ENCODE results near the gene MBD1. TPM values are rescaled to one million over a fixed set of nuclear protein-coding genes. Genes with fewer than 3 reads are reported as not detected.
"Not testable (repeated sequence)": the region's sequence is repeated elsewhere in the genome, so short reads cannot be mapped to it uniquely, and the experiment has no call there.

The MBD1 gene
- total RNA-seq, 2 donors from 2014 or later, result 54.2 to 92.3 TPM

- Histone ChIP-seq H3K27ac (no peak overlapping the region), H3K9ac (ENCODE audit: low read depth in 2 of 2, low read length in 2 of 2) (no peak overlapping the region), H3K4me1 (no peaks in the 10 kb centered on the region), H3K9me3 (no peaks in the 10 kb centered on the region), H3K4me3 (no peak overlapping the region), H3K27me3 (no peaks in the 10 kb centered on the region), H3K36me3 (no peaks in the 10 kb centered on the region)
- TF ChIP-seq CTCF (IDR thresholded peaks at IDR 0.05), result no peak
- intact Hi-C loops (cut with DNase I), result no loop called here
- DNase-seq, result no peak
These were observed 32.6 kb upstream of the MBD1 start for GRCh38 chr18:50313873-50314460.

GRCh38 chr18:50313031-50313607 lies 31.8 kb upstream of the MBD1 start:
- Histone ChIP-seq H3K9ac (ENCODE audit: low read depth in 2 of 2, low read length in 2 of 2) (no peak overlapping the region), H3K9me3 (no peaks in the 10 kb centered on the region), H3K4me1 (no peaks in the 10 kb centered on the region), H3K36me3 (no peaks in the 10 kb centered on the region), H3K4me3 (no peak overlapping the region), H3K27me3 (no peaks in the 10 kb centered on the region), H3K27ac (no peak overlapping the region)
- no peak for TF ChIP-seq CTCF (IDR thresholded peaks at IDR 0.05)
- DNase-seq, result no peak
- intact Hi-C loops (cut with DNase I), result no loop called here

- Histone ChIP-seq H3K27me3 (no peaks in the 10 kb centered on the region), H3K9me3 (no peaks in the 10 kb centered on the region), H3K36me3 (no peaks in the 10 kb centered on the region), H3K4me1 (no peaks in the 10 kb centered on the region), H3K4me3 (no peak overlapping the region), H3K27ac (no peak overlapping the region), H3K9ac (ENCODE audit: low read depth in 2 of 2, low read length in 2 of 2) (no peak overlapping the region)
- no peak for TF ChIP-seq CTCF (IDR thresholded peaks at IDR 0.05)
- no peak for DNase-seq
- intact Hi-C loops (cut with DNase I), result no loop called here
These were observed 31.1 kb upstream of the MBD1 start for GRCh38 chr18:50312296-50313030.

- H3K9me3 ChIP-seq, result no peaks in the 10 kb centered on the region
- H3K27me3 ChIP-seq, result no peaks in the 10 kb centered on the region
- H3K4me1 ChIP-seq, result no peaks in the 10 kb centered on the region
- TF ChIP-seq CTCF (IDR thresholded peaks at IDR 0.05), result no peak
- intact Hi-C loops (cut with DNase I), result no loop called here
- no peak overlapping the region for H3K27ac ChIP-seq
- no peak overlapping the region for H3K4me3 ChIP-seq
- no peak for DNase-seq
- H3K36me3 ChIP-seq, result no peaks in the 10 kb centered on the region
- H3K9ac ChIP-seq (ENCODE audit: low read depth in 2 of 2, low read length in 2 of 2), result no peak overlapping the region
These were observed 30.3 kb upstream of the MBD1 start for GRCh38 chr18:50311650-50312049.

GRCh38 chr18:50310080-50310479 lies 28.8 kb upstream of the MBD1 start:
- Histone ChIP-seq H3K9ac (ENCODE audit: low read depth in 2 of 2, low read length in 2 of 2) (no peak overlapping the region), H3K4me3 (no peak overlapping the region), H3K27ac (no peak overlapping the region), H3K4me1 (no peaks in the 10 kb centered on the region), H3K27me3 (no peaks in the 10 kb centered on the region), H3K36me3 (no peaks in the 10 kb centered on the region), H3K9me3 (no peaks in the 10 kb centered on the region)
- DNase-seq, result no peak
- intact Hi-C loops (cut with DNase I), result no loop called here
- no peak for TF ChIP-seq CTCF (IDR thresholded peaks at IDR 0.05)

- intact Hi-C loops (cut with DNase I); H3K4me3 ChIP-seq; H3K27ac ChIP-seq; DNase-seq; H3K36me3 ChIP-seq; H3K27me3 ChIP-seq; H3K9ac ChIP-seq (ENCODE audit: low read depth in 2 of 2, low read length in 2 of 2); H3K4me1 ChIP-seq; H3K9me3 ChIP-seq: not testable (repeated sequence)
These were observed 27.5 kb upstream of the MBD1 start for GRCh38 chr18:50308851-50309250.
